Keratinocyte (primary cell): Measurements from ENCODE around the gene ADARB2. TPM values are rescaled to one million over a fixed set of nuclear protein-coding genes. Genes with fewer than 3 reads are reported as not detected.
A peak's percentile ranks its signal among the peaks of the same experiment; 100 is the strongest.

Source experiments
- DNase-seq: peaks from one replicate; pipeline ENCODE4 v3.0.0-alpha.2; 2011; ENCODE audit warnings: low read depth, missing footprints, low spot score
- FAIRE-seq: peaks from 2 replicates; lab custom pipeline; 2011; peaks lifted over from hg19 to GRCh38; lab: Jason Lieb, UNC
- H2AFZ ChIP-seq: 2 replicates; pipeline ENCODE4 v1.6.0; 2012; ENCODE audit warnings: low read length, control low read depth, inconsistent platforms; ENCODE audit not compliant: control insufficient read depth
- H3K27ac ChIP-seq: 2 replicates; pipeline ENCODE4 v1.5.1; 2011; ENCODE audit warnings: low read length; ENCODE audit not compliant: control insufficient read depth, insufficient read depth
- H3K27me3 ChIP-seq: 3 replicates; pipeline ENCODE4 v1.6.0; 2011; ENCODE audit warnings: low read length; ENCODE audit not compliant: control insufficient read depth, insufficient read depth; ENCODE audit errors: extremely low read depth
- H3K36me3 ChIP-seq, 2 experiments: 2 replicates in 1 of 2; 3 replicates in 1 of 2; pipeline ENCODE4 v1.5.1; 2011; ENCODE audit warnings: low read length in 2 of 2, mild to moderate bottlenecking in 1 of 2; ENCODE audit not compliant: control insufficient read depth in 2 of 2, insufficient read depth in 2 of 2; ENCODE audit errors: extremely low read depth in 1 of 2
- H3K4me1 ChIP-seq: 3 replicates; pipeline ENCODE4 v1.5.1; 2011; ENCODE audit warnings: low read length; ENCODE audit not compliant: control insufficient read depth, insufficient read depth; ENCODE audit errors: extremely low read depth
- H3K4me2 ChIP-seq: 3 replicates; pipeline ENCODE4 v1.6.0; 2011; ENCODE audit warnings: low read depth, low read length; ENCODE audit not compliant: control insufficient read depth, insufficient read depth; ENCODE audit errors: extremely low read depth
- H3K4me3 ChIP-seq, 3 experiments: fragments of 200-600 bp in 1 of 3; sonication (generic) in 1 of 3; 2 replicates in 2 of 3; 3 replicates in 1 of 3; pipeline ENCODE4 v1.5.1; 2011 to 2016; ENCODE audit warnings: low read length in 3 of 3, mild to moderate bottlenecking in 3 of 3, control low read depth in 2 of 3, inconsistent platforms in 1 of 3, low read depth in 1 of 3, mixed read lengths in 1 of 3, mixed run types in 1 of 3, moderate library complexity in 1 of 3; ENCODE audit not compliant: control insufficient read depth in 2 of 3, insufficient read depth in 2 of 3; ENCODE audit errors: extremely low read depth in 1 of 3
- H3K79me2 ChIP-seq: 2 replicates; pipeline ENCODE4 v1.6.0; 2012; ENCODE audit warnings: low read length; ENCODE audit not compliant: control insufficient read depth, insufficient read depth
- H3K9ac ChIP-seq: 3 replicates; pipeline ENCODE4 v1.6.0; 2011; ENCODE audit warnings: low read length; ENCODE audit not compliant: control insufficient read depth, insufficient read depth; ENCODE audit errors: extremely low read depth
- H3K9me1 ChIP-seq: 3 replicates; pipeline ENCODE4 v1.6.0; 2011; ENCODE audit warnings: low read length; ENCODE audit not compliant: control insufficient read depth, insufficient read depth; ENCODE audit errors: extremely low read depth
- H3K9me3 ChIP-seq: 2 replicates; pipeline ENCODE4 v1.5.1; 2012; ENCODE audit warnings: low read depth, low read length; ENCODE audit not compliant: control insufficient read depth
- H4K20me1 ChIP-seq: 3 replicates; pipeline ENCODE4 v1.6.0; 2011; ENCODE audit warnings: low read length; ENCODE audit not compliant: control insufficient read depth, insufficient read depth; ENCODE audit errors: extremely low read depth
- CTCF ChIP-seq, 3 experiments: IDR thresholded peaks in 1 of 3; conservative IDR thresholded peaks in 1 of 3; optimal IDR thresholded peaks in 1 of 3; 2 replicates in 2 of 3; 3 replicates in 1 of 3; pipeline versions ENCODE3 to v1.5.1; 2011; ENCODE audit warnings: low read length in 3 of 3, mild to moderate bottlenecking in 3 of 3, moderate library complexity in 2 of 3, control low read depth in 1 of 3, inconsistent platforms in 1 of 3; ENCODE audit not compliant: insufficient read depth in 2 of 3; ENCODE audit errors: extremely low read depth in 1 of 3
- EZH2 ChIP-seq: IDR thresholded peaks from one replicate; pipeline ENCODE4 v1.6.1; 2012; ENCODE audit warnings: inconsistent platforms, mild to moderate bottlenecking, low read length, moderate library complexity
- dilution Hi-C: fragments of 300-500 bp; cut with MboI; formaldehyde crosslinking; loops from one replicate; pipeline ENCODE4 v1.7.0; 2020; ENCODE audit warnings: low sequenced_read_pairs; ENCODE audit not compliant: extremely low pct_ligation_motif_present
- polyA plus RNA-seq, 5 experiments: library from polyadenylated mRNA; depleted of rRNA in 3 of 5; stranded (reverse) in 3 of 5; stranded (forward) in 1 of 5; unstranded in 1 of 5; fragments of >200 nt; gene quantifications; 1 replicate in 1 of 5; 2 replicates in 3 of 5; 3 replicates in 1 of 5; pipeline versions ENCODE4 v1.2.1 to v1.2.3, GENCODE V29; 2011 to 2012; ENCODE audit warnings: missing spikeins in 2 of 5, low read depth in 1 of 5, low replicate concordance in 1 of 5

Gene ADARB2
- polyA plus RNA-seq, 1 donor (not counting 4 experiments of a cell fraction or from before 2014, with no cell fraction given): not detected

- H3K9ac ChIP-seq: peak overlapping the region; percentile 16
- H3K4me2 ChIP-seq: peak overlapping the region; percentile 51
- no peak for TF ChIP-seq EZH2
- TF ChIP-seq CTCF (optimal IDR thresholded peaks at IDR 0.05 in 1 of 3, IDR thresholded peaks at IDR 0.05 in 1 of 3, conservative IDR thresholded peaks at IDR 0.05 in 1 of 3; ENCODE audit: extremely low read depth in 1 of 3, insufficient read depth in 2 of 3, low read length in 3 of 3): no peak
- peaks cover 34% of the 10 kb centered on the region for H3K4me1 ChIP-seq
- H3K4me3 ChIP-seq: no peak overlapping the region
- FAIRE-seq (peak; percentile 94), DNase-seq (peak; percentile 77)
- H3K36me3 ChIP-seq: no peaks in the 10 kb centered on the region
- no peaks in the 10 kb centered on the region for H3K79me2 ChIP-seq
- peak overlapping the region; percentile 79 for H3K27ac ChIP-seq
- H3K9me3 ChIP-seq: no peaks in the 10 kb centered on the region
- H2AFZ ChIP-seq: peak overlapping the region; percentile 49
- no peaks in the 10 kb centered on the region for H3K9me1 ChIP-seq
- dilution Hi-C loops: no loop called here
- no peaks in the 10 kb centered on the region for H3K27me3 ChIP-seq
- no peaks in the 10 kb centered on the region for H4K20me1 ChIP-seq
Observed at GRCh38 chr10:1290071-1290471, 447.3 kb downstream of the ADARB2 start.

- DNase-seq (peak; percentile 81), FAIRE-seq (no peak)
- dilution Hi-C loops: no loop called here
- no peaks in the 10 kb centered on the region for H3K9me3 ChIP-seq
- H3K4me3 ChIP-seq: no peak overlapping the region
- no peaks in the 10 kb centered on the region for H4K20me1 ChIP-seq
- TF ChIP-seq EZH2 (no peak), CTCF (optimal IDR thresholded peaks at IDR 0.05 in 1 of 3, IDR thresholded peaks at IDR 0.05 in 1 of 3, conservative IDR thresholded peaks at IDR 0.05 in 1 of 3; ENCODE audit: extremely low read depth in 1 of 3, insufficient read depth in 2 of 3, low read length in 3 of 3) (no peak)
- peak overlapping the region; percentile 49 for H2AFZ ChIP-seq
- H3K27me3 ChIP-seq: no peaks in the 10 kb centered on the region
- no peaks in the 10 kb centered on the region for H3K9me1 ChIP-seq
- H3K9ac ChIP-seq: peak overlapping the region; percentile 16
- H3K4me2 ChIP-seq: peak overlapping the region; percentile 51
- H3K4me1 ChIP-seq: peaks cover 34% of the 10 kb centered on the region
- peak overlapping the region; percentile 79 for H3K27ac ChIP-seq
- H3K36me3 ChIP-seq: no peaks in the 10 kb centered on the region
- no peaks in the 10 kb centered on the region for H3K79me2 ChIP-seq
Observed at GRCh38 chr10:1289591-1289990, 447.7 kb downstream of the ADARB2 start.
